Fibroblast of skin of abdomen (primary cell): Measurements from ENCODE around the gene PFDN6.

Experiments used
- DNase-seq: peaks from one replicate; pipeline ENCODE4 v3.0.0-alpha.2; 2013

The PFDN6 gene

DNA sequence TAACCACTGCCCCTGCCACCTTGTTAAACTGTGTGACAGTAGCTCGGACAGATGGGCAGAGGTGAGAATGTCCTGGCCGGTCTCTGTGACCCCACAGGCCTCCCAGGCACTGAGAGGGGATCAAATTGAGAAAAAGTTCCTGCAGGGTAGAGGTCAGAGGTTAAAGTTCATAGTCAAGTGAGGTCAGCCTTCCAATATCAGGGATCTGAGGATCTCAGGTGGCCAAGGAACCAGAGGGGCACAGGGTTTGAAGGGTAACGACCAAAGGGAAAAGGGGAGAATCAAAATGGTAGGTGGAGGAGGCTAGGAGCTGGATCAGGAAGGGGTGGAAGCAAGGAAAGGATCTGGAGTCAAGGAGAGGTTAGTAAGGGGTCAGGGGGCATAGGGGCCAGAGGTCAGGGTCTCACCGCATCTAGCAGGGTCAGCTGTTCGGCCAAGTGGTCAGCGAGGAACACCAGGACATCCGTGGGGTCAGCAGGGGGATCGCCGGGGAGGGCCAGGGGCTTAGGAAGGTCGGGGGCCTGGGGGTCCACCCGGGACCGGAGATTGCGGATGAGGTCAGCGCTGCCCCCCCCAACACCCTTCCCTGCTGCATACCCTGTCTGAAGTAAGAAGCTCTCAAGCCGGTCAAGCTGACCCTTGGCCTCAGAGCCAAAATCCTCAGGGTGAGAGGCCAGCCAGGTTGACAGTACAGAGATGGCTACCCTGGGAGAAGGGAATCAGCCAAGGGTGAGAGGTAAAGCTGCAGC lies 6.4 kb downstream of the PFDN6 start:
- no peak for DNase-seq

DNA sequence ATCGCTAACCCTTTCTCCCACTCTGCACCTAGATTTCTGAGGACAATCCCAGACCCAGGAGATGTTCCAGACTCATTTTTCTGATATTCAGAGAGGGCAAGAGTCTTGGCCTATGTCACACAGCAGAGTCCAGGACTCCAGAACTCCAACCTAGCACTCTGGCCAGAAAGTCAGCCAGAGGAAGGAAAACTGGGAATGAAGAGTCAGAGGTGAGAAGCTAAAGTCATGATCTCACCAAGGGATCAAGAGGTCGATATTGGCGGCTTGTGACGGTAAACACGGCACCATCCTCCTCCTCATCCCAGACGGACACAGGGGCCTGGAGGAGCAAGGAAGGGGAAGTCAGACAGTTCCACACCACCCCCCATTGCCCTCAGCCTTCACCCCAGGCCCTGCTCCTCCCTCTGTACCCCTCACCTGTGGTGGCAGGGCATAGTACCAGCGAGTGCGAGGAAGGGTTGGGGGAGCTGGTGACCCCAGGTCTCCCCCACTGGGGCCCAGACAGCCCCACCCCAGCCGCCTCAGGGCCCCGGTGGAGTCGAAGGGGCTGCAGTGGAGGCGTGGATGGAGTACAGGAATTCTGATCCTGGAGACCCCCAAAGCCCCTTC lies 7.5 kb downstream of the PFDN6 start:
- no peak for DNase-seq

DNA sequence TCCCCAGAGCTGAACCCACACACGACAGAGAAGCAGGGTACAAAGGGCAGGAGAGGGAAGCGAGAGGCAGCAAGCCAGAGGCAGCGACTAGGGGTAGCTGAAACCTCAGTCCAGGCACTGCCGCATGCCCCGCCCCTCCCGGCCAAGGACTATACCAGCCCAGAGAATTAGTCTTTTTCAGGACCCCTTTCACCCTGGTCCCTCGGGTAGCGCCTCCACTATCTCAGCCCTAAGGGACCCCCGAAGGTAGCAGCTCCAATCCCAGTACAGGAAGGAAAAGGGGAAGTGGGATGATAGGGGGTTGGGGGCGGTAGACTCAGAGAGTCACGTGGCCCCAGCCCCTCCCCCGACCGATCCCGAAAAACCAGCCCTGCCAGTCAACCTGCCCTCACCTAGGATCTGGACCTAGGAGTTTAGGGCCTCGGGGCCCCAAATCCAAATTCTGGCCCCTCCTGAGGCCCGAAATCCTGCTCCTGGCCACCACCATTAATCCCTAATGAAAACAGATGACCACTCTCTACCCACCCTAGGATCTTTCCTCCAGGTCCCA lies 8.1 kb downstream of the PFDN6 start:
- DNase-seq: no peak

DNA sequence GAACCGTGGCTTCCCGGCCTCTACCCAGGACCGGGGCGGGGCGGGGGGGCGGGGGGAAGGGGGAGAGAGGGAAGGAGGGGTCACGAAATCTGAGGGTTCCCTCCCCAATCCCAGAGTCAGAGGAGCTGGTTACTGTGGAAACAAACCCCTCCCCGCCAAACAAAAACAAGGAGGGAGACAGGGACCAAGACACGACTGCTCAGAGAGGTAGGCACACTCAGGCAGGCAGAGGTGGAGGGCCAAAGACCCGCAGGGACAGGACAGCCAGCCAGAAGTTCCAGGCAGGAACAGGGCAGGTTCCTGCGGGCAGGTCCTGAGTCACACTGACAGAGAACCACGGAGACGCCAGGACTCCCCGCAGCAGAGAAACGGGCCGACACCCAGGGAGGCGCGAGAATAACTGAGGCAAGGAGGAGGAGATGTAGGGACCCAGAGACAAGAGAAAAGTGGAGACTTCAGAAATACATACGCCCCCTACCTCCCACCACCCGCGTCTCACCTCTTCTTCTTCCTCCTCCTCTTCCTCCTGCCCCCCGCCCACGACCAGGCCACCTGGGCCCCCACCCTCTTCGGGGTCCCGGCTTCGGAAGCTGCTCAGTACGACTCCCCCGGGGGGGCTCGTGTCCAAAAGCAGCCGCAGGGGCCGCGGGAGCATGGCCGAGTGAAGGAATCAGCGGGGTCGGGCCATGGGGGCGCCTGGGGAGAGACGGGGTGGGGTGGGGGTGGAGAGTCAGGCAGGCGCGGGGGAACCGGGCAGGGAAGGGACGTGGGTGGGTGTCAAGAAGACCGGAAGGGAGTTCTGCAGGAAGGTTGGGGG lies 8.8 kb downstream of the PFDN6 start:
- peak; percentile 73 for DNase-seq

DNA sequence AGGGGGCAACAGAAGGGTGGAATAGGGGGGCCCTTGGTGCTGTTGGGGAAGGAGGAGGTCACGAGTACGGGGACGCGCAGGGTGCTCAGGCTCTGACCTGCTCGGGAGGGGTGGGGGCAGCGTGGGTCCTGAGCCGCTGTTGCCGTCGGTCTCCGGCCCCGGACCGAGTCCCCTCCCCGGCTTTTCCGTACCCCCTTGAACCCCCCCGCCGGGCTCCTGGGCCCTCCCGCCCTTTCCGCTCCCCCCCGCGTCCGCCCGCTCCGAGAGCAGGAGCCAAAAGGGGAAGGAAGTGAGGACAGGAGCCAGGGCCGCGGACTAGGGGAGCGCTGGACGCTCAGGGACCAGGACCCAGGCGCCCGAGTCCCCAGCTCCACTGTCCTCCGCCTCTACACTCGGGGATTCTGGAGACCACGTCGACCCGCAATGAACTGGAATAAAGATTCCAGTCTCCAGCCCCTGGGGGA lies 9.4 kb downstream of the PFDN6 start, which contains the start of gene RGL2:
RGL2 (minus strand) TSS at position 170 of the 464 bp plus-strand sequence. CDS start 332 bp downstream, outside the sequence.
- DNase-seq: peak; percentile 62

DNA sequence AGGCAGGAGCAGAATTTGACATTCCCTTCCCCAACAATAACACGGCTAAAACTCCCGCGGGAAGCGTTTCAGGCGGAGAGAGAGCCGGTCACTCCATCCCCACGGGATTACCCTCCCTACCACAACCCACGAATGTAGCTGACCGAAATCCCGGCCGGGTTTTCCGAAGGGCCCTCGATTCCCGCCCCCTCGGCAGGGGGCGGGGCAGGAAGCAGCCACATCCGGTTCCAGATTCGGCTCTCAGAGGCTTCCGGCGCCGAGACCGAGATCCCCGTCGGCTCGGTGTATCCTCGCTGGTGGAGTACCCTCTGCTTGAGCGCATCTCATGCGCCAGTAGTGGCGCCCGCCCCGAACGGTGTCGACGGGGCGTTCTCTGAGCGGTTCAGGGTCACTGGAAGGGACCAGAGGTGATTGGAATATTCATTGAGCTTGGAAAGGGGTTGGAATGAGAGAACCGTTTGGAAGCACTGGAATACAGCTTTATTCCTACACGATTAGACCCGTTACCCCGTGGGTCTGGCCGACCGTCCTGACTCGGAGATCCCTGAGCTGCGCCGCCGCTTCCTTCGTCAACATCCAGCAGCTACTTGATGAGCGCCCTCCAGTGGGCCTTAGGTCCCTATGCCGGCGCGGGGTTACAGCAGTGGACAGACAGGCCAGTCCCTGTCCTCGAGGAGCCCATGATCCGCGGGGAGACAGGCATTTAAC lies 10.0 kb downstream of the PFDN6 start:
- peak; percentile 93 for DNase-seq

DNA sequence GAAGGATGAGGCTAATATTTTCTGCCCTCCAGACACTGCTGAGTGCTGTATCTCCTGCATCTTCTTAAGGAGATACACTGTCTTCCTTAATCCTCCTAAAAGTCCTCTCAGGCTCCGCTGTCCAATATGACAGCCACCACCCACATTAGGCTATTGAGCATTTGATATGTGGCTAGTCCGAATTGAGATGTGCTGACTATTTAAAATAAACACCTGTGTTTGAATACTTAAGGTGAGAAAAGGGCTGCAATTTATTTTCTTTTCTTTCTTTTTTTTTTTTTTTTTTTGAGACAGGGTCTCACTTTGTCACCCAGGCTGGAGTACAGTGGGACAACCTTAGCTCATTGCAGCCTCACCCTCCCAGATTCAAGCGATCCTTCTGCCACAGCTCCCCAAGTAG lies 12.5 kb downstream of the PFDN6 start:
- no peak for DNase-seq

DNA sequence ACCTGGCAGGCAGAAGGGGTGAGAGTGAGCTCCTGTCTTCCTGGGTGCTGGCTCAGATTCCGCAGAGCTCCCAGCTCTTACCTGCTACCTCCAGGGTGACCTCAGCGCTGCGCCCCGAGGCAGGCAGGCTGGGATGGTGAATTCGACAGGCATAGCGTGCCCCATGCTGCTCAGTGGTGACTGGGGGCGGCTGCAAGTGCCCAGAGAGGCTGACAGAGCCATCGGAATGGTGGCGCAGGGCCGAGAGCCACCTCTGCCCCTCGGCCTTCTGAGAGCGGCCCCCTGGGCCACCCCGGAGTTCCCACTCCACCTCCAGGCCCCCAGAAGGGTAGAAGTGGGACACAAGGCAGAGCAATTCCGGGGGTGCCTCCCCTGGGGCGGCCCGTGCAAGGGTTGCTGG lies 14.8 kb downstream of the PFDN6 start:
- DNase-seq: no peak

DNA sequence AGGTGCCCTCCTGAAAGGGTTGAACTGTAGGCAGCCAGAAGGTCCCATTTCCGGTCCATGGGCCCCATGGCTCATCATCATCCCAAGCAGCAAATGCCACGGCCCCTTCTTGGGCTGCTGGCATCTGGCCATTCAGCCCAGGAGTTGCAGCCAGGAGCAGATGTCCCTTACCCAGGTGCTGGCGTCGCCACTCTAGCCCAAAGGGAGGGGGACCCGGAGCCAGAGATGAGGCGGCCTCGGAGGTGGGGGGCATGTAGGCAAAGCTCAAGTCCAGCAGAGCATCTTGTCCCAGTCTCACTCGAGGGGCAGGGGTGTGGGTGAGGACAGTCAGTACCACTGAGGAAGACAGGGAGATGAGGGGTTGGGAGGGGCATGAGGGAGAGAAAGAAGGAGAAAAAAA lies 15.7 kb downstream of the PFDN6 start:
- no peak for DNase-seq

DNA sequence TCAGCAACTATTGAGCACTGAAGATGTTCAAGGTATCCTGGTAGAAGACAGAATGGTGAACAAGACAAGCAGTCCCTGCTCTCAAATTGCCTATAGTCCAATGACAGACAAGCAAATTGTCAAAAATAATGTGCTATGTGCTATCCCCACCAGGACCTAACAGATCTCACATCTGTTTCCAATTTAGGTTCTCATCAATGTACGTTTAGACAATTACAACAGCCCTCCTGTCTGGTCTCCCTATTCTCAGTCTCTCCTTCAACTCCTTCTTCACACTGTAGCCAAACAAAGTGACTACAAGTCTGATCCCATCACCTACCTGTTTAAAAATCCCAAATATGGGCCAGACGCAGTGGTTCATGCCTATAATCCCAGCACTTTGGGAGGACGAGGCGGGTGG lies 17.0 kb downstream of the PFDN6 start:
- DNase-seq: no peak

DNA sequence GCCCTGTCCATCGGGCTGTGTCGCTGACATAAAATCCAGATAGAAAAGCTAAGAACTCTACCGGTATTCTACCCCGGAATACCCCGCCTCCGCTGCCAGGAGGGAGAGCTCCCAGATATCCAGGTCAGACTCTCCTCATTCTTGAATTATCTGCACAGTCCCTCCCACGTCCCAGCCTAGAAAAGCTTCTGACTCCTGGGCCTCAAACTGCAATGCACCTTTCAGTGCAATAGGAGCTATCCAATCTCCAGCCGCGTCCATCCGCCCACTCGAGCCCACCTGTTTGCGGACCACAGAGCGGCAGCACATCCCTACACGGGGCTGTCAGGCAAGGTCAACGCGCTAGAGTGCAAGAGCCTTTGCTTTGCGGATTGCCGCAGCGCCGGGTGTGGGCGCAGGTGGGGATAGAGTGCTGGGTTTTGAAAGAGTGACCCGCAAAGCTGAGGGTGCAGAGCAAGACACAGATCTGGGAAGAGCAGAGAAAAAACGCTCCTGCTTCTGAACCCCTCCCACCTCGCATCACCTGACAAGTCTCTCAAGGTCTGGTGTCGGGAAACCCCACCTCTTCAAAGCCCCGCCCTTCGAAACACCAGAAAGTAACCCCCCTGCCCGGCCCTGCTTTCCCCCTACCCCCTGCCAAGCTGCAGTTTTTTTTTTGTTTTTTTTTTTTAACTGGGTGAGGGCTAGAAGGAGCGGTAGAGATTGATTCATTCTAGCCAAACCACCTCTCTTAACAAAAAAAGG lies 23.1 kb downstream of the PFDN6 start:
- DNase-seq: peak; percentile 48

DNA sequence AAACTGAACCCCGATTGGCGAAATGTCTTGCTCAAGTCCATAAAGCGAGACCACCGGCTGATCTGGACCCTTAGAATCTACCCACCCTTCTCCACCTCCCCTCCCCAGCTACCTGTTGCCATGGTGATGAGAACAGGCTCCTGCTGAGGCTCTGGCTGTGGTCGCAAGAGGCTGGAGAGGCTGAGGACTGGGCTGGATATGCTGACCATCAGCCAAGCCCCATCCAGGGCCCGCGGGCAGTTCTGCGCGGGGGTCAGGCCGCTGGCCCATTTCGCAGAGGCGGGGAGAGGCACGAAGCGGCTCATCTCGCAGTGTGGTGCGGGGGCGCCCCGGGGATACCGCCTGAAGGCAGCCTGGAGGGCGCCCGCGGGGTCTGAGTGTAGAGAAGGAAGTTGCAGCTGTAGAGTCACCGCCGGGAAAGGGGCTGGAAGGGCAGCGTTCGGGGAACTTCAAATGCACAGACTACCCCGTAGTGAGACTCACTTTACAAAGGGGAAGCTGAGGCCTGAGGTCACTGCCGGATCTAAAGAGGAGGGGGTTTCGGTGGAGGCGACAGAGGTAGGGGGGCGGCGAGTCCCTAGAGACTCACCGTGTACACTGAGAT lies 23.8 kb downstream of the PFDN6 start:
- DNase-seq: peak; percentile 11

DNA sequence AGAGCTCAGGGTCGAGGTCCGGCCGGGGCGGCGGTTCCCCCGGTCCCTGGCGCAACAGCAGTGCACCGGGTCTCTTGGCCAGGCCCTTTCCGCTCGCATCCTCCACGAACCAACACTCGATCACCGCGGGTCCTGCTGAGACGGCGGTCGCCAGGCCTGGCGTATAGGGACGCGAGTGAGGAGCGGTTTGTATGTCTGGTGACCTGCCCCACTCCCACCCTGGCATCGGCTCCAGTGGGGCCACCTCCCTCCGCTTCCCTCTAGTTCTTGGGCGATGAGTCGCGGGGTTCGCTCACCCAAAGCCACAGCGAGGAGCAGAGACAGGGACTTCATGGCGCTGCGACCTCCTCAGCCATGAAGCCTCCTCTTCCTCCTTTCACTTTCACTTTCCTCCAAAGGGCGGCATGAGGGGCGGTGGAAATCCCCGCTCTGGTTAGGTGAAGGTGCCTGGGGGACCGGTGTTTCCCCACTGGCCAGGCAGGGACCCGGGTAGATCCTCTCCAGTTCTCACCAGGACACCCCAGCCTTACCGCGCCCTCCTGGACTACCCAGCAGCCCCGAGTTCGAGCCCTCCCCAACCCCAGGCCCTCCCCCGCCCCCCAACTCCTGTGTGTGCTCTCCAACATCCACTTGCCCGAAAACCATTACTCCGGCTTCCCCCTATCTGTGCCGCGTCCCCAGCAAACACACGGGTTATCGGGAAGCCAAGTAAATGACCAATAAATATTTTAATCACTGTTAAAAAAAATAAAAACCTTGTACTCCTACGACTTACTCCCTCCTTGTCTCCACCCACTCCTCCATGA lies 24.5 kb downstream of the PFDN6 start, which contains the start of gene TAPBP:
TAPBP (minus strand) TSS at position 370 of the 806 bp plus-strand sequence; CDS start at position 333, 37 bp downstream.
- DNase-seq: peak; percentile 55

DNA sequence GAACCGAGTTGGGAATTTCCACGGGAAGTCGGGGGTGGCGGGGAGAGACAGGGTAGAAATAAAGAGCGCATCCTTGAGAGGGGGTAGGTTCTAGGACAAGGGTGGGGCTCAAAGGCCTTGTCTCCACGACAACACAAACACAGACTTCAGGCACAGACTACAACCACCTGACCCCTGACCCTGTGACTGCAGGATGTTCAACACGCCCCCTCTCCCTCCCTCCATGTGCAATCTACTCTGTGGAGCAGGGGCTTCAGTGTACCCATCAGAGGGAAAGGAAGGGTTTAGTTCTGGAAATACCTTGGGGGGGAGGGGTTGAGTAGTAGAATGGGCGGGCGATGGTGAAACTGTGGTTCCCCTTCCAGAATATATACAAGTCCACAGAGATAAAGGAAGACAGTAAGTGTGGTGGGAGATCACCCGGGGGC lies 25.1 kb downstream of the PFDN6 start:
- DNase-seq: peak; percentile 77

DNA sequence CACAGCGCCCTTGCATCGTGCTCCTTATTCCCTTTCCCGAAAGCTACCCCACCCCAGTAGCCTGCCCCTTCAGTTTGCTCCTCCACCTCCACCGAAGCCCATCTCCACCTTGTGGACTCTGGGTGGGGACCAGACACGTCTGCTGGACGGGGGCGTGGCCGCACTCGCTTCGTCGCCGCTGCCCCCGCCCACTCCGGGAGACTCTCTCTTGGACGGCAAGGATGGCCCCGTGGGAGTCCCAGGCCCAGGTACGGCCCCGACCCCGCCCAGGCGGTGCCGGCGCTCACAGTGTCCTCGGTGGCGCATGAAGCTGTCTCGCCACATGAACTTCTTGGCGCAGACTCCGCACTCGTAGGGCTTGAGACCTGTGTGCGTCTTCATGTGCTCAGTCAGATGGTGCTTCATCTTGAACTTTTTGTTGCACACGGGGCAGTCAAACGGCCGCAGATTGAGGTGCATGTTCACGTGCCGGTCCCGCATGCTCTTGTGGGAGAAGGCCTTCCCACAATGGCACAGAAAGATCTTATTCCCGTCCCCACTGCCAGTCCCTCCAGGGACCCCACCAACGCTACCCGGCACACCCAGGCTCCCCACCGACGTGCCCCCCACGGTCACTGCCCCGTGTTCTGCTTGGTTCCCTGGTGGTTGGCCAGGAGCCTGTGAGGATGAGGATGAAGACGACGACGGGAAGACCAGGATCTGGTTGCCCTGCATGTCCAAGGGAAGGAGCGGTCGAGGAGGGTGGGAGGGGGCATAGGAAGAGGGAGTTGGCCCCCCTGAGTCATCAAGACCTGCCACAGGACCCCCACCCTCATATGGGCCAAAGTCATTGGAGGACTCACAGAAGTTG lies 25.8 kb downstream of the PFDN6 start:
- no peak for DNase-seq

DNA sequence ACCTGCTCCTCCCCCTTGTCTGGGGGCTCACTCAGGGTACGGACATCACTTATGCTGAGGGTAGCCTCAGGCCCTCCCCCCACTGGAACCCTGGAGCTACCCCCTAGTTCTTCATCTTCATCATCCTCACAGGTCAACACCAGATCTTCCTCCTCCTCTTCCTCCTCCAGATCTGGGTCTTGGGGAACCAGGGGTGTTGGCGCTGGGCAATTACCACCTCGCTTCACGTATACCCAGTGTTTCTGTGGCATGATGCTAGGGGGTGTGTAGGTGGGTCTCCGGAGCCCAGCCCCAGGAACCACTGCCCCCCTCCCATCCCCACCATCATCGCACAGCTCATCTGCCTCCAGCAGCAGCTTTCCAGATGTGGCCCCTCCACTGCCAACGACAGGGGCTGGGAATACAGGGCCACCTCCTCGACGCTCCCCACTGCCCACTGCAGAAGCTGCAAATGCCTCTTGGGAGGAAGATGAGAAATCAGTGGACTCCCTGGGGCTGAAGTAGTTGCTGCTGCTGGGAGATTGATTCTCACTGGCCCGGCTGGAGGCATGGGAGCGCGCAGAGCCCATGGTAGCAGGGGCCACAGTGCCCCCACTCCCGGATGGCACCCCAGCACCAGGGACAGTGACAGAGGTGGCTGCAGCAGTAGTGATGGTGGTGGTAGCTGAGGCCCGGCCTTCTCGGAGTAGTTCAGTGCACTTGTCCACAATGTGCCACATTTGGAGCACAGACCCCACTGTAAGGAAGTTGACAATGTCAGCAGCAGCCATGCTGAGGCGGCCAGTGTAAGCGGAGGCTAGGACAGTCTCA lies 26.6 kb downstream of the PFDN6 start:
- DNase-seq: no peak

DNA sequence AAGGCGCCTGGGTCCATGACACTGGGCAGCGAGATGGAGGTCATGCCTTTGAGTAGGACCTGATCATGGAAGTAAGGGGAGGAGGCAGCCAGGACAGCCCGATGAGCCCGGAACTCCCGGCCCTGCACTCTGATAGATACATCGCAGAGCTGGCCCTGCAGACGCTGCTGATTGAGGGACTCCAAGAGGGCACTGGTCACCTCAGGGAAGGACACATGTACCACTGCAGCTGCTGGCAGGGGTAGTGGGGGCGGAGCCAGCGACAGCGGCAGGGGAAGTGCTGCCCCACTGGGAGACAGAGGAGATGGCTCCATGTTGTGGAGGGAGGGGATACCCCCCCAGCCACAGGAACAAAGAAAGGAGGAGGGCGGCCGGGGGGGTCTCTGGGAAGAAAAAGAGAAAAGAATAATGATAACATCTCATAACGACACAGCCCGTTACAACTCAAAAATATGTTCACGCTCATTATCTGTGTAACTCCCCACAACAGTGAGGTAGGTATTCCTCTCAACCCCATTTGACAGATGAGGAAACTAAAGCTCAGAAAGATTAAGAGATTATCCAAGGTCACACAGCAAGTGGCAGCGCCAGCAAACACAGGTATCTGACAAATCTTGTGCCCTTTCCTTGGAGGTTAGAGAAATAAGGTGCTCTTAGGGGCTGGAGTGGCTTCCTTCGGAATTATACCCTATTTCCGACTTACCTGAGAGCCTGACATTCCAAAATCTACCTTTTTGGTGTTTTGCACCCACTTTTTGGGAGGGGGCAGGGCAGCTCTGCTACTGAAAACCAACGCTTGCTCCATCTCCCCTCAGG lies 27.4 kb downstream of the PFDN6 start:
- no peak for DNase-seq

DNA sequence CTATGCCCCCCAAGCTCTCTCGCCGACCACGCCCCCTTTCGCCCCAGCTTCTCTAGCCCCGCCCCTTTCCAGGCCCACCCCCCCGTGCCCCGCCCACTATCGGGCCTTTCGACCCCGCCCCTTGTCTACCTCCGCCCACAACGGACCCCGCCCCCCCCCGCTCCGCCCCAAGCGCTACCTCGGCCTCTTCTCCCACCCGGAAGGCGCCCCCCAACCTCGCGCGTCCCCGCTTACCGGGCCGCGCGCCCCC lies 27.9 kb downstream of the PFDN6 start:
- DNase-seq: no peak
